GM12892 (cell line): Measurements from ENCODE around the gene SRF.

Experiments
- DNase-seq: peaks from one replicate; pipeline ENCODE4 v3.0.0; 2011; ENCODE audit not compliant: insufficient read length
- FAIRE-seq: peaks from 2 replicates; lab custom pipeline; 2011; peaks lifted over from hg19 to GRCh38; lab: Jason Lieb, UNC
- POLR2A ChIP-seq: IDR thresholded peaks from 2 replicates; pipeline ENCODE4 v1.6.1; 2011; ENCODE audit warnings: low read depth, low read length, control low read depth
- POLR2AphosphoS5 ChIP-seq: IDR thresholded peaks from 2 replicates; pipeline ENCODE4 v1.6.1; 2011; ENCODE audit warnings: low read depth, low read length, control low read depth
- TAF1 ChIP-seq: IDR thresholded peaks from 2 replicates; pipeline ENCODE4 v1.6.1; 2011; ENCODE audit warnings: low read depth, mild to moderate bottlenecking, control low read depth, low read length, borderline replicate concordance

The SRF gene

DNA sequence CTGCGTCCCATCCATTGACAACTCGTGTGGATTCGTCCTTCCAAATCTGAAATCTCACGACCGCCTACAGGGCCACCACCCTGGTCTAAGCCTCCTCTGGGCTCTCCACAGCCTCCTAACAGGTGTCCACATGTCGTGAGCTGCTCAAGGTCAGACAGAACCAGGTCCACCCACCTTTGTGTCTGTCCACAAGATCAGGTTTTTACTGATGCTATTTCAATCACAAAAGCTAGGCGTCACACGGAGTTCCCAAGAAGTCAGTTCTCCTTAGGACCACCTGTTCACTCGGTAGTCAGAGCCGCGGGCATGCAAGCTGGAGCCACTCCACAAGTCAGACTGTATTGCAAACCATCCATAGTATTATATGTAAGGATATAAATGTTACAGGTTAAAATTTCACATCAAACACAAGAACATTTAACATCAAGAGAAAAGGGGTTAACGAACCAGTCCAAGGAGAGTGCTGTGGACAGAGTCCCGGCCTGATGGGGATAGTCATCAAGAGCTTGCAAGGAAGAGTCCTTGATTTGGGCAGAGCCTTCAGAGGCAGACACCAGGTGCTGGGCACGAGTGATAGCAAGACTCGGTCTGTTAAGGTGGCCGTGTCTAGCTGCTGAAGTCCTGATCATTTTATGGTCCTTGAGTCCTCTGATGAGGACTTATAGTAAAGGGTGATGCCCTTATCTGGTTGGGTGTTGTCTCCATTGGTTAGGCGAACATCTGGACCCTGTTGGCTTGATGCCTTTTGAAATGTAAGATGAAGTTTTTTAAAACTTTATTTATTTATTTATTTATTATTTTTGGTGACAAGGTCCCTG lies 58.9 kb downstream of the SRF start:
- no peak for DNase-seq
- FAIRE-seq: no peak
- TF ChIP-seq TAF1 (no peak), POLR2AphosphoS5 (no peak), POLR2A (no peak)

DNA sequence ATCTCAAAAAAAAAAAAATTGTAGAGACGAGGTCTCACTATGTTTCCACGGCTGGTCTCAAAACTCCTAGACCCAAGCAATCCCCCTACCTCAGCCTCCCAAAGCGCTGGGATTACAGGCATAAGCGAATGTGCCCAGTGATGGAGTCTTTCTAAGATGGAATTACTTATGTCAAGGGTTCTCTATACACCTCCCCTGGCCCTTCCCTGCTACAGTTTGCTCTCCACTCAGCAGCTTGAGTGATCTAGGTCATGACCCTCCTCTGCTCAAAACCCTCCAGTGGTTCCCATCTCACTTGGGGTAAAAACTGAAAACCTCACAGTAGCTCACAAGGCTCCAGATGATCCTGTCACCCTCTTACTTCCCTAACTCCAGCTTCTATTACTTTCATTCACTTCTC lies 60.0 kb downstream of the SRF start:
- TF ChIP-seq POLR2A (no peak), POLR2AphosphoS5 (no peak), TAF1 (no peak)
- FAIRE-seq: no peak
- no peak for DNase-seq
